Adipose tissue (tissue), 3 donors: ENCODE data around the gene RNF19B. TPM values are rescaled to one million over a fixed set of nuclear protein-coding genes. Genes with fewer than 3 reads are reported as not detected.

Source experiments
- H3K27ac ChIP-seq: one replicate; pipeline ENCODE4 v1.5.1; 2013; ENCODE audit warnings: low read depth, low read length
- WGBS, 3 donors: extraction: QIAGEN DNeasy Blood & Tissue Kit; methylation state at CpG; one replicate each; pipeline ENCODE4 v1.1.7; 2013; 5-methylcytosine and 5-hydroxymethylcytosine counted together
- polyA plus RNA-seq, 3 donors: library from polyadenylated mRNA; stranded (reverse); fragments of 200-250 nt; gene quantifications; one replicate each; pipeline ENCODE4 v1.2.3, GENCODE V29; 2013
- donor health status: healthy with polysubstance abuse.
- donor health status: Bipolar disorder and iron deficiency.
- donor health status: healthy.

RNF19B gene, protein sequence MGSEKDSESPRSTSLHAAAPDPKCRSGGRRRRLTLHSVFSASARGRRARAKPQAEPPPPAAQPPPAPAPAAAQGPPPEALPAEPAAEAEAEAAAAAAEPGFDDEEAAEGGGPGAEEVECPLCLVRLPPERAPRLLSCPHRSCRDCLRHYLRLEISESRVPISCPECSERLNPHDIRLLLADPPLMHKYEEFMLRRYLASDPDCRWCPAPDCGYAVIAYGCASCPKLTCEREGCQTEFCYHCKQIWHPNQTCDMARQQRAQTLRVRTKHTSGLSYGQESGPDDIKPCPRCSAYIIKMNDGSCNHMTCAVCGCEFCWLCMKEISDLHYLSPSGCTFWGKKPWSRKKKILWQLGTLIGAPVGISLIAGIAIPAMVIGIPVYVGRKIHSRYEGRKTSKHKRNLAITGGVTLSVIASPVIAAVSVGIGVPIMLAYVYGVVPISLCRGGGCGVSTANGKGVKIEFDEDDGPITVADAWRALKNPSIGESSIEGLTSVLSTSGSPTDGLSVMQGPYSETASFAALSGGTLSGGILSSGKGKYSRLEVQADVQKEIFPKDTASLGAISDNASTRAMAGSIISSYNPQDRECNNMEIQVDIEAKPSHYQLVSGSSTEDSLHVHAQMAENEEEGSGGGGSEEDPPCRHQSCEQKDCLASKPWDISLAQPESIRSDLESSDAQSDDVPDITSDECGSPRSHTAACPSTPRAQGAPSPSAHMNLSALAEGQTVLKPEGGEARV
- polyA plus RNA-seq = 10 to 100 TPM in 2 of 3 donors, 1 to 10 TPM in 1; 6.2 to 20.1 (median 11.7) TPM

DNA sequence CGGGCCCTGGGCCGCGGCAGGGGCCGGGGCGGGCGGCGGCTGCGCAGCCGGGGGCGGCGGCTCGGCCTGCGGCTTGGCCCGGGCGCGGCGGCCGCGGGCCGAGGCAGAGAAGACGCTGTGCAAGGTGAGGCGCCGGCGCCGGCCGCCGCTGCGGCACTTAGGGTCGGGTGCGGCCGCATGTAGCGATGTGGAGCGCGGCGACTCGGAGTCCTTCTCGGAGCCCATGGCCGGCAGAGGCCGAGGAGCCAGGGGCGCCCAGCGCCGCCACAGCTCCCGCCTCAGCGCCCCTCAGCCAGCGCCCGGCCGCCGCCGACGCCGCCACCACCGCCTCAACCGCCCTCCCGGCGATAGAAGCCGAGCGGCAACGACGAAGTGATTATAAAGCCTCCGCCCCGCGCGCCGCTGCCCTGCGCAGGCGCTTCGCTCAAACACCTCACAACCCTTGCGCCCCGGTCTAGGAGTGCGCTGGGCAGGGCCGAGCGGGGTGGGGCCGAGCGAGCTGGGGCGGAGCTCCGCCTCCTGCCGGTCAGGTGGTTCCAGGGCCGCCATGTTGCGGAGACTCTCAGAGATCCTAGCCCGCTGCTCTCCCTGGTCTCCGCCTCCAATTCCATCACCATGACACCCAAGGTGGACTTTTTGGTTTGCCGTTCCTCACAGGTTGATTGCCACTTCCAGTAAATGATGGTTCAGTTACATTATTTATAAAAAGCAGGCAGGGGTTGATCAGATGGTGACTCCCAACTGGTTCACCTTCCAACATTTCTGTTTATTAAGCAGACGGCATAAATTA is at the start of gene RNF19B:
Gene RNF19B (minus strand): TSS at position 349 of the 790 bp plus-strand sequence. CDS start 124 bp downstream, at position 225.
- WGBS, 3 donors = 1 to 2% (median 1%) methylated on average over 54 to 81 of the region's 83 CpGs
- H3K27ac ChIP-seq = no peak within 1 kb of the TSS

DNA sequence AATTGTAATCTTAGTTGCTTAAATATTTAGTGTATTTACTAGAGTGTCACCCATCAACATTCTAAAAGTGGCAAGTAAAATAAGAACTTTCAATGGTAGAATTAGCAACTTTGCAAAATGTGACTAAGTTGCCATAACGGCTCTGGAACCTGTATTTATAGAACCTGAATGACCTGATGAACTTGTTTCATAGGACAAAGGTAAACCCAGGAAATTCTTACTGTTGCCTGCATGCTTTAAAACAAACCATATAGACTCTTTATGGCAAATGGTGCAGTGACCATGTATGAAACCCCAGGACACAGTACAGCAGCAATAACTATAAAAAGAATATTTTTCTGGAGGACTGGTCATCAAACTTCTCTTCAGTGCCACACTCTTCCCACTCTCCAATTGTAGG is 49.2 kb upstream of the RNF19B start:
- 18 to 84% (median 77%) methylated on average over 1 of the region's 1 CpG for WGBS, 3 donors
- no peak overlapping the region for H3K27ac ChIP-seq

DNA sequence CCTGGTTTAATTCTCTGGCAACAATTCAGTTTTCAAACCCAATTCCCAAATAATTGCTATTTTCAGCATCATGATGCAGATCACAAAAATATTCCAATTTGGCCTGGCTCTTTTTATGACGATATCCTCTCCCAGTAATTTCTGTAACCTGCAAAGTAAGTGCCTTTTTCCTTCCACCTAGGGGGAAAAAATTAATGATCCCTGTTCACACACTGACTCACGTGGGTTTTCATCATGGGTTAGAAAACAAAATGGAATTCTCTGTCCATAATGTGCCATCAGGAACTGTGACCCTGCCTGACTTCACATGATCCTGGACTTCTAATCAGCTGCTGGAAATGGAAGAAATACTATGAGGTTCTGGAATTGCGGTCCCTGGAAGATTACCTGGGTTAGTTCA is 47.6 kb upstream of the RNF19B start:
- WGBS, 3 donors = 60 to 76% (median 61%) methylated on average over 3 of the region's 3 CpGs
- no peak overlapping the region for H3K27ac ChIP-seq

DNA sequence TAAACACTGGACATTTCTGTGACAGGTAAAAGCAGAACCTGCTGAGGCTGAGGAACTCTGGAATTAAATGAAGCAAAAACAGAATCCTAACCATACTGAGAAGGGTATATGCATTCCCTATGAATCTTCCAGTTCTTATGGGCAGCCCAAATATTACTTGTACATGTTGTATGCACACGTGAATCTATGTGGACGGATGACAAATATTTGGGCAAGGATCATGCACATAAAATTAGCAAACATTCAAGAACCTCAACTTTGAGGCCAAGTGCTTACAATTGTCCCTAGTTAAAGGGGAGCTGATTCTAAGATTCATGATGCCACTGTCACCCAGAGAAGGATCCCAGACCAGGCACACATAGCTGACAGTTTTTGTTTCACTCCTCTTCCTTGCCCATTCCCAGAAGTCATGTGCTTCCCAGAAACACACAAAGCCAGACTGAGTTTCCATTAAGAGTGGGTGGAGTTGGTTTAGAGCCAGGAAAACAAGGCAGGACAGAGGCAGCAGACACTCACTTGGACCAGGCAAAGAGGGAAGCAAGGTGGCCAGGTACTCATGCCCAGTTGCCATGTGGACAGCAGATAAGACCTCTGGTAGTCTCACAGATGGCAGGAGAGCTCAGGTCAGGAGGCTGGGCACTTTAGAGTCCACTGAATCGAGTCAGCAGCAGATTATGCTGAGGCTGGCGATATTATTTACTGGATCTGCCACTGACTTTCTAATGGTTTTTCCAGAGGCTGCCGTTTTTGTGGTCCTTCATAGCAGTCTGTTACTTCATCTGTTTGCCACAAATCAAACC is 46.5 kb upstream of the RNF19B start:
- 34 to 53% (median 51%) methylated on average over 5 of the region's 5 CpGs for WGBS, 3 donors
- H3K27ac ChIP-seq = peak overlapping the region; percentile 46

DNA sequence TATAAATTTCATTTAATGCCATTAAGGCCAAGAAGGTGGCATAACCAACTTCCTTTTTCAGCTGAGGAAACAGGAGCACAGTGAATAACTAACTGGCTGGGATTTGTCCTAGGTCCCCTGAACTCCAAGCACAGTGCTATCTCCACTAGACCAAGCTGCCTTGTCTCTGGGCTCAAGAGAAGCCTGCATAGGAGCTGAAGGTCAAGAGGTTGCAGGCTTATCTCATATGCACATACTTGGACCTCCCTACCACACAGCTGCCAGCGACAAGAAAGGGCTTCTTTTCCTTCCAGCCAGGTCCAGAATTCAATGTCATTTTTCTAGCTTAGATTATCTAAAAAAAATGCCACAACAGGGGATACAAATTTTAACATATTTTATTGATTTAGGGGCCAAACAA is 45.0 kb upstream of the RNF19B start:
- 11 to 44% (median 30%) methylated on average over 1 of the region's 1 CpG for WGBS, 3 donors
- no peak overlapping the region for H3K27ac ChIP-seq

DNA sequence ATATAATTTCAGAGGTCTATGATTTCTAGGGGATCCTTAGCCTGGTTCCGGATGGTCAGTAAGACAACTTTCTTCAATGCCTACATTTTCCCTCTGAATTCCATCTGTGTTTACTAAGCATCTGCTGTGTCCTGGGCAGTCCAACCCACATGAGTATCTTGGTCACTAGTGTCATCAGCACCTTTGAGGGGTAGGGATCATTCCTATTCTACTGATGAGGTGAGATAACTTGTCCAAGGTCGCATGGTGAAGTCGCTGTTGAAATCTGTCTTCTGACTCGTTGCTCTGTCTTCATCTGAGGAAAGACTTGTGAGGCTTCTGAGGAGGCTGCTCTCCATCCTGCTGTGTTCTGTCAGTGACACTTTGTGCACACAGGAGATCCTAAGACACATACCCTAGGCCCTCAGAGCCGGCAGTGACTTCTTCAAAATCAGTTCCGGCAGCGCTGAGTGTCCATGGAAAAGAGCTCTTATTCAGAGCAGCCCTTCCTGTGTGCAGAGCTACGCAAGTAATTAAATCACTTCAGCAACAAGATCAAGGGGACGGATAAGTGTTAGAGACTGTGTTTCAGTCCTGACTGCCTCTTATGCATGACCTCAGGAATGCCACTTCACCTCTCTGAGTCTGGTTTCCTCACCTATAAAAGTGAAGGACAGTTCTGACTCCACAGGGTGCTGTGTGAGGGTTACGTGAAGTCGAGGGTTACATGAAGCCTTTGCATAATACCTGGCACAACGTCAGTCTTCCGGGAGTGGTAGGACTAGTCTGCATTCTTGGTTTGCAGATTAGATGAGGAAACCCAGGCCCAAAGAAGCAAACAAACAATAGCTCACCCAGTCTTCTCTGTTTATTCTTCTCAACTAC is 43.7 kb upstream of the RNF19B start:
- 64 to 73% (median 69%) methylated on average over 13 of the region's 13 CpGs for WGBS, 3 donors
- H3K27ac ChIP-seq = no peak overlapping the region

DNA sequence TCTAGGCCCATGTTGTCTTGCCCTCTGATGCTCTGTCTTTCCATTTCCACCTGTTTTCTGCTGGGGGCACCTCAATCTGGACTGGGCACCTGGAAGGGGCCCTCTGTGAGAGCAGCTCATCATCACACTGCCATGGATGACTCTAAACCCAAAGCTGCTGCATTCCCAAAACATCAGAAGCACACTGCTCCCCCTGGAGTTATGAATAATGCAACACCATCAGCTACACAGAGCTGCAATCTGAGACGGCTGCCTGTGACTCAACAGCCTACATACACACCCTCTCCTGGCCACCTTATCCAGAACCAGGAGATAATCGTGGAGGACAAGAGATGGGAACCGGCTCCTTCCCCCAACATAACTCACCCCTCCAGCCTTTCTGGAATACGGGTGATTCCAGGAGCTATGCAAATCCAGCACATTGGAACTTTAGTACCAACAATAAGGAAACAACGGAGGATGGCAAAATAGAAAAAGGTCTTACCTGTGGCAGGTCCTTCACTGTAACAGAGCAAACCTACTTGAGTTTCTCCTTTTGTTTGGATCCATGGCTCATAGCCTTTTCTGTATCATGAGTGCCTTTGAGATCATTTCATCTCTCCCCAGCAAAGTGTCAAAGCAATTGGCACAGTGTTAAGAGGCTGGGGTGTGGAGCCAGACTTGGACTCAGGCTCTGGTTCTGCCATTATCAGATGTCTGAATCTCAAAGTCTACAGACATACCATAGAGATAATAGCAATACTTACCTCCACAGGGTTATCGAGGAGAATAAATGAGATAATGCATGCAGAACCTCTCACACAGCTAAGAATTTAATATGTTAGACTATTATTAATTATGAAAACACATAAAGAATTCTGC is 42.8 kb upstream of the RNF19B start:
- WGBS, 3 donors = 56 to 63% (median 62%) methylated on average over 6 of the region's 6 CpGs

DNA sequence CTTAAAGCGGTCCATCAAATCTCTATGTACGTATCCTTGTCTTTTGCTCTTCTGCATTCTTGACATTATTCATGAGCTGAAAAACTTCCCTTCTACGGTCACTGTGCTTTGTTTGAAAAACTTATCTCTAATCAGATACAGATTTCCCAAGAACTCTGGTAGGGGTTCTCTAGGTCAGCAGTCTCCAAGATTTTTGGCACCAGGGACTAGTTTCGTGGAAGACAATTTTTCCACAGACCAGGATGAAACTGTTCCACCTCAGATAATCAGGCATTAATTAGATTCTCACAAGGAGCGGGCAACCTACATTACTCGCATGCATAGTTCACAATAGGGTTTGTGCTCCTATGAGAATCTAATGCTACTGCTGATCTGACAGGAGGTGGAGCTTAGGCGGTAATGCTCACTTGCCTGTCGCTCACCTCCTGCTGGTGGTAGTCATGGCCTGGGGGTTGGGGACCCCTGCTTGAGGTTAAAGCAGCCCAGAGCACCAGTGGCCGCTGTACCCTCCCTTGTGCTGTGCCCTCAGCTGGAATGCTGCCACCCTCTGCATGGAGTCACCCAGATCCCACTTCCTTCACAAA is 41.3 kb upstream of the RNF19B start:
- 34 to 85% (median 70%) methylated on average over 9 of the region's 9 CpGs for WGBS, 3 donors
- H3K27ac ChIP-seq = no peak overlapping the region

More for the DNA sequence above, 42.8 kb upstream of the RNF19B start:
- peak overlapping the region; percentile 3 for H3K27ac ChIP-seq

DNA sequence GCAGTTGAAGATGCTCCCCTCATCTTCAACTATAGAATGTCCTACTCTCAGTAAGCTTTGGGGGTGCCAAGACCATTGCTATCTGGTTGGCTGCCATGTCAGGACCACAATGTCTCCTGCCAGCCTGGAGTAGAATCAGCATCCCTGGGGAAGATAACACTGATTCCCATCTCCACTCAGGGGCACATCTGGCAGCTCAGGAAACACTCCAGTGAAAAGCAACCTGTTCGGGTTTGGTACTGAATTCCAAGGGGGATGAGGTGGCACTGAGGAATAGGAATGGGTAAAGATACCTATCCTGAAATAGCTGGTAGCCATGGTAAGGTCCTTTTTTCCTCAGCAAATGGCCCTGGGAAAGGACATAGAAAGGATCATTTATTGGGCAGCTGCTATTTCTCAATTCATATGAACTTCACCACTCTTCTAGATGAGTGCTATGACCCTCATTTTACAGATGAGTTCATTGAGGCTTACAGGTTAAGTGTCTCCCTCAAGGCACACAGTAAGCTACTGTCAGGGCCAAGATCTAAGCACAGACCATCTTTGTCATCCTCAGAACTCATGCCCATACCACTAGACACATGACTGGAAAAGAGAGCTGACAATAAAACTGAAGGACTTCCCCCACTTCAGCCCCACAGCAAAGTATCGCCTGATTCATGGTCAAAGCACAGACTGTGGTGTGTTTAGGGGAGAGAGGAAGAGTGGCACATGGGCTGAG is 40.7 kb upstream of the RNF19B start:
- WGBS, 3 donors = 66 to 93% (median 87%) methylated on average over 2 of the region's 2 CpGs
- H3K27ac ChIP-seq = no peak overlapping the region

DNA sequence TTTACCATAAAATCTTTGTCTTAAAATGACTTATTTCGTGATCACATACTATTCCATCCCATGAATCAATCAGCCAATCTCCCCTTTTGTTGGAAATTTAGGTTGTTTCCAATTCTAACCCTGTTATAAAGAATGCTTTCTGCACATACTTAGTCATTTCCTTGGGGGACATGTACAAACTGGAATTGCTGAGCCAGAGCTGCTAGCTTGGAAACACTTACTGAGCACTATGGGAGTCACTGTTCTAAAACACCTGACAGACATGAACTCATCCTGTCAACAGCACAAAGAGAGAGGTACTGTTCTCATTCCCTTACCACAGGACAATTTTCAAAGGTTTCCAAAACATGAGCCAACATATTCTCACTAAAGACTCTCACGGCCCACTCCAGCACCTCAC is 40.0 kb upstream of the RNF19B start:
- no peak overlapping the region for H3K27ac ChIP-seq
- 86 to 98% (median 95%) methylated on average over 2 of the region's 2 CpGs for WGBS, 3 donors

DNA sequence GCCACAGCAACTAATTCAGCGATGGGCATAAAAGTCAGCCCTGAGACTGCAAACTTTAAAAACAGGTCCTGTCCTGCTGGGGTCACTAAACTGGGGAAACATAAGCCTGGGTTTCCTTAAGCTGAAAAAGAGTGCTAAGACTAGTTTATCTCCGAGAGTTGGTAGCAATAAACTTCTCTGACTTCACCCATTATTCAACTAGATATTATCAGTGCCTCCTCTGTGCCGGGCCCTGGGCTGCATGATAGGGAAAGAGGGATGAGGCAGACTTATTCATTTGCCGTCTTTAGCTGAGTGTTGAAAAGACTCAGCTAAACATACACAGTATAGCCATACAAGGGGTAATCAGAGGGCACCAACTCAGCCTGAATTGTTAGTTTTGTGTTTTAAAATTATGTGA is 39.0 kb upstream of the RNF19B start:
- WGBS, 3 donors = 93 to 97% (median 95%) methylated on average over 4 of the region's 4 CpGs
- H3K27ac ChIP-seq = no peak overlapping the region

DNA sequence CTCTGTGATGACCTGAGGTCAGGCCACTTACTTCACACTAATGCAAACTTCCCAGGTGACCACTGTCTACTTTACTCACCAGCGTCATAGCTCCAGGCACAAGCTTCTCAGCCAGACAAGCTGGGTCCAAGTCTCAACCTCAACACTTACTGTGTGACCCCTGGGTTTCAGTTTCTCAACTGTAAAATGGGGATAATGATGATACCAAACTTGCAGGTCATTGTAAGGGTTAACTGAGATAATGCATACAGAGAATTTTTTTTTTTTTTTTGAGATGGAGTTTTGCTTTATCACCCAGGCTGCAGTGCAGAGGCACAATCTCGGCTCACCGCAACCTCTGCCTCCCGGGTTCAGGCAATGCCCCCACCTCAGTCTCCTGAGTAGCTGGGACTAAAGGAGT is 37.4 kb upstream of the RNF19B start:
- 90 to 97% (median 93%) methylated on average over 4 of the region's 4 CpGs for WGBS, 3 donors
- H3K27ac ChIP-seq = no peak overlapping the region

DNA sequence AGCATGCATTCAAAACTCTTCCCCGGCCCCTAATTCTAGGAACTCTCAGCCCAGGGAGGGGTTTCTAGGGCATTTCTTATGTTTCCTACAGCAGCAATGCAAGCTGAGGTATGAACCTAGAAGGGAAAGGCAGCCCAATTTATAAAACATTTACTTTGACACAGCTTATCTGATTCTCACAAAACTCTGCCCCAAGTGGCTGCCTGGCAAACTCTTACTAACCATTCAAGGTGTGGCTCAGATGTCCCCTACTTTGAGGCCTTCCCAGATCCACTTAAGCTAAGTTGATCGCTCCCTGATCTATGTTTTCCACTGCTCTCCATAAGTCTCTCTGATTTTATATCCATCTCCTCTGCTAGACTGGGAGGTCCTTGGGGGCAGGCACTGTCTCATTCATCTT is 36.7 kb upstream of the RNF19B start:
- no peak overlapping the region for H3K27ac ChIP-seq
- 94 to 98% (median 96%) methylated on average over 2 of the region's 2 CpGs for WGBS, 3 donors

DNA sequence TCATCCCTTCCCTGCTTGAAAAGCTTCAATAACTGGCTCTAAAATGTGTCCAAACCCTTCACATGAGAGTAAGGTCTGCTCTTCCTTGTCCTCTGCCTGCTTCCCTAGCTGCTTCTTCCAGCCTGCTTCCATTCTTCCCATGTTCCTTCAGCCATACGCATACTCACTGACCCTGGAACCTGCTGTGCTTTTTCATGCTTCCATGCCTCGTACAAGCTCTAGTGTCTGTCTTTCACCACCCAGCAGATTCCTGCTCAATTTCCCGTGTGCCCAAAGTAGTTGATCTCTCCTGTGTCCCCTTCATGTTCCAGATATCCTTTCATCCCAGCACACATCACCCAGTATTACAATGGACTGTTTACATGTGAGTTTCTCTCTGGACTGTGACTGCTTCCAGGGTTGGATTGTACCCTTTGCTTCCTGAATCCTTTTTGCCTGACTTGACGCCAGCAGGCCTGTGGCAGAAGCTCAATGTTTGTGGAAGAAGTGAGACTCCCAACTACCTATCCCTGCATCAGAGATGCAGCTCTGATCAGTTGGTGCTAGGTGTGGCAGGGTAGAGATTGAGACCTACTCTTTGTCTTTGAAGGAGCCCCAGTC is 35.9 kb upstream of the RNF19B start:
- H3K27ac ChIP-seq = no peak overlapping the region
- WGBS, 3 donors = 80 to 84% (median 81%) methylated on average over 4 of the region's 4 CpGs

DNA sequence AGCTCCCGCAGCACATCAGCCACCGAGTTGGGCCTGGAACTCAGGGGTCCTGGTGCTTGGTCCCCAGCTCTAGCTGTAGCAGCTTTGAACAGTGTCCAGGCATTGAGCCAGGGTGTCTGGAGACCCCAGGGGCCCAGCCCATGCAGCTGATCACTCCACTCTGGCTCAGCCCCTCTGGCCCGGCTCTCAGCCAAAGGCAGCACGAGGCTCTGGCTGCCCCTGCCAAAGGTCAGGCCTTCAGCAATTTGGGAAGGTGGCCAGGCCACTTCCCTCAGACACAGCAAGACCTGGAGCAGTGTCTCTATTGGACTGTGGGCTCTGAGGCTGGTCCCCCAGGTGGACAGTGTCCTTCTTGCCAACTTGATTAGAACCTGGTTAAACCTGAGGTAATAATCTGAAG is 34.4 kb upstream of the RNF19B start:
- WGBS, 3 donors = 44 to 68% (median 58%) methylated on average over 4 of the region's 4 CpGs
- no peak overlapping the region for H3K27ac ChIP-seq
